ENCODE results near the gene KLHDC4. TPM values are rescaled to one million over a fixed set of nuclear protein-coding genes. Genes with fewer than 3 reads are reported as not detected.
"Not testable (repeated sequence)": the region's sequence is repeated elsewhere in the genome, so short reads cannot be mapped to it uniquely, and the experiment has no call there.

Gene KLHDC4
- total RNA-seq = 10 to 100 TPM; 21.8 to 79.4 TPM

- TF ChIP-seq, protein P1, sequence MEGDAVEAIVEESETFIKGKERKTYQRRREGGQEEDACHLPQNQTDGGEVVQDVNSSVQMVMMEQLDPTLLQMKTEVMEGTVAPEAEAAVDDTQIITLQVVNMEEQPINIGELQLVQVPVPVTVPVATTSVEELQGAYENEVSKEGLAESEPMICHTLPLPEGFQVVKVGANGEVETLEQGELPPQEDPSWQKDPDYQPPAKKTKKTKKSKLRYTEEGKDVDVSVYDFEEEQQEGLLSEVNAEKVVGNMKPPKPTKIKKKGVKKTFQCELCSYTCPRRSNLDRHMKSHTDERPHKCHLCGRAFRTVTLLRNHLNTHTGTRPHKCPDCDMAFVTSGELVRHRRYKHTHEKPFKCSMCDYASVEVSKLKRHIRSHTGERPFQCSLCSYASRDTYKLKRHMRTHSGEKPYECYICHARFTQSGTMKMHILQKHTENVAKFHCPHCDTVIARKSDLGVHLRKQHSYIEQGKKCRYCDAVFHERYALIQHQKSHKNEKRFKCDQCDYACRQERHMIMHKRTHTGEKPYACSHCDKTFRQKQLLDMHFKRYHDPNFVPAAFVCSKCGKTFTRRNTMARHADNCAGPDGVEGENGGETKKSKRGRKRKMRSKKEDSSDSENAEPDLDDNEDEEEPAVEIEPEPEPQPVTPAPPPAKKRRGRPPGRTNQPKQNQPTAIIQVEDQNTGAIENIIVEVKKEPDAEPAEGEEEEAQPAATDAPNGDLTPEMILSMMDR (IDR thresholded peaks at IDR 0.05) = no peak
- no peaks in the 10 kb centered on the region for H3K36me3 ChIP-seq
- H3K4me3 ChIP-seq = peak within 1 kb of the TSS; percentile 97
- peak within 1 kb of the TSS; percentile 87 to 91 for H3K9ac ChIP-seq (ENCODE audit: low read depth in 2 of 2, low read length in 2 of 2)
- H3K4me1 ChIP-seq = peaks cover 6% of the 10 kb centered on the region
- intact Hi-C loops (cut with DNase I) = loop anchor here (10.0 kb wide), 1 partner anchor 809 kb away; the partner anchor contains the start of gene ZC3H18
- H3K9me3 ChIP-seq = no peaks in the 10 kb centered on the region
- no peaks in the 10 kb centered on the region for H3K27me3 ChIP-seq
- H3K27ac ChIP-seq = peak within 1 kb of the TSS; percentile 70
- DNase-seq = peak; percentile 91
These were observed at the start of gene KLHDC4 for GRCh38 chr16:87765776-87766484. KLHDC4 (minus strand) TSS chr16:87765986; CDS start chr16:87765890, 96 bp downstream.

GRCh38 chr16:87815567-87815966 is 49.8 kb upstream of the KLHDC4 start:
- no peak overlapping the region for H3K9ac ChIP-seq (ENCODE audit: low read depth in 2 of 2, low read length in 2 of 2)
- intact Hi-C loops (cut with DNase I) = no loop called here
- no peaks in the 10 kb centered on the region for H3K4me1 ChIP-seq
- TF ChIP-seq, protein P1 (IDR thresholded peaks at IDR 0.05) = no peak
- no peaks in the 10 kb centered on the region for H3K9me3 ChIP-seq
- H3K36me3 ChIP-seq = no peaks in the 10 kb centered on the region
- H3K4me3 ChIP-seq = no peak overlapping the region
- no peak overlapping the region for H3K27ac ChIP-seq
- H3K27me3 ChIP-seq = no peaks in the 10 kb centered on the region
- no peak for DNase-seq

GRCh38 chr16:87812200-87812656 is 46.4 kb upstream of the KLHDC4 start:
- intact Hi-C loops (cut with DNase I) = no loop called here
- Histone ChIP-seq H3K27me3 (no peaks in the 10 kb centered on the region), H3K27ac (no peak overlapping the region), H3K9me3 (no peaks in the 10 kb centered on the region), H3K4me1 (no peaks in the 10 kb centered on the region), H3K9ac (ENCODE audit: low read depth in 2 of 2, low read length in 2 of 2) (no peak overlapping the region), H3K36me3 (no peaks in the 10 kb centered on the region), H3K4me3 (no peak overlapping the region)
- no peak for DNase-seq
- TF ChIP-seq, protein P1 (IDR thresholded peaks at IDR 0.05) = no peak

DNA sequence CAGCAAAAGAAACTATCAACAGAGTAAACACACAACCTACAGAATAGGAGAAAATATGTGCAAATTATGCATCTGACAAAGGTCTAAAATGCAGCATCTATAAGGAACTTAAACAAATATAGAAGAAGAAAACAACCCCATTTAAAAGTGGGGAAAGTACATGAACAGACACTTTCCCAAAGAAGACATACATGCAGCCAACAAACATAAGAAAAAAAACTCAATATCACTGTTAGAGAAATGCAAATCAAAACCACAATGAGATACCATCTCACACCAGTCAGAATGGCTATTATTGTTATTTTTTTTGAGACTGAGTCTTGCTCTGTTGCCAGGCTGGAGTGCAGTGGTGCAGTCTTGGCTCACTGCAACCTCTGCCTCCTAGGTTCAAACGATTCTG is 45.7 kb upstream of the KLHDC4 start:
- H3K36me3 ChIP-seq; H3K4me3 ChIP-seq; intact Hi-C loops (cut with DNase I); DNase-seq; H3K4me1 ChIP-seq; H3K9me3 ChIP-seq; H3K27me3 ChIP-seq; H3K27ac ChIP-seq; H3K9ac ChIP-seq (ENCODE audit: low read depth in 2 of 2, low read length in 2 of 2): not testable (repeated sequence)

GRCh38 chr16:87809150-87809902 is 43.5 kb upstream of the KLHDC4 start:
- Histone ChIP-seq H3K36me3 (no peaks in the 10 kb centered on the region), H3K27ac (no peak overlapping the region), H3K4me1 (peaks cover 6% of the 10 kb centered on the region), H3K4me3 (no peak overlapping the region), H3K9me3 (no peaks in the 10 kb centered on the region), H3K9ac (ENCODE audit: low read depth in 2 of 2, low read length in 2 of 2) (peak overlapping the region in 1 of 2 donors; percentile 24), H3K27me3 (no peaks in the 10 kb centered on the region)
- TF ChIP-seq, protein P1 (IDR thresholded peaks at IDR 0.05) = no peak
- intact Hi-C loops (cut with DNase I) = no loop called here
- no peak for DNase-seq
